Calu3 (cell line): ENCODE measurements around the gene MNT. TPM values are rescaled to one million over a fixed set of nuclear protein-coding genes. Genes with fewer than 3 reads are reported as not detected.

Experiments
- BruUV-seq: library from RNA; stranded (reverse); fragments of 400-500 nt; replicated peaks from 2 replicates; lab custom pipeline; 2021; lab: Mats Ljungman, UMichigan
- CTCF ChIA-PET: fragments of 300-600 bp; sonication (Branson Sonifier 250); formaldehyde crosslinking; loops from one replicate; lab custom pipeline; 2022; ENCODE audit warnings: antibody characterized with exemption; lab: Charles Lee
- DNase-seq: peaks from one replicate; pipeline ENCODE4 v3.0.0; 2022
- H3K27ac Mint-ChIP-seq: one replicate; pipeline ENCODE4 v1.8.0; 2022; ENCODE audit warnings: mixed read lengths; ENCODE audit not compliant: unreplicated experiment
- H3K27me3 Mint-ChIP-seq: one replicate; pipeline ENCODE4 v1.8.0; 2022; ENCODE audit warnings: mixed read lengths; ENCODE audit not compliant: unreplicated experiment
- H3K36me3 Mint-ChIP-seq: one replicate; pipeline ENCODE4 v1.8.0; 2022; ENCODE audit warnings: mild to moderate bottlenecking, moderate library complexity, mixed read lengths; ENCODE audit not compliant: insufficient read depth, unreplicated experiment
- H3K4me1 Mint-ChIP-seq: one replicate; pipeline ENCODE4 v1.8.0; 2022; ENCODE audit warnings: mild to moderate bottlenecking, low read depth, mixed read lengths; ENCODE audit not compliant: unreplicated experiment
- H3K4me3 Mint-ChIP-seq: one replicate; pipeline ENCODE4 v1.8.0; 2022; ENCODE audit warnings: mild to moderate bottlenecking, low read depth, moderate library complexity, mixed read lengths; ENCODE audit not compliant: unreplicated experiment
- H3K9me3 Mint-ChIP-seq: one replicate; pipeline ENCODE4 v1.8.0; 2022; ENCODE audit warnings: low read depth, mixed read lengths; ENCODE audit not compliant: unreplicated experiment
- CTCF ChIP-seq: fragments of 200-600 bp; IDR thresholded peaks from one replicate; pipeline ENCODE4 v1.8.0; 2022; ENCODE audit warnings: antibody characterized with exemption; ENCODE audit not compliant: unreplicated experiment
- intact Hi-C: fragments of 100-400 bp; cut with micrococcal nuclease; formaldehyde crosslinking; loops from one replicate; pipeline ENCODE4 v1.10.0; 2022; ENCODE audit not compliant: unreplicated experiment
- total RNA-seq: library from RNA; stranded (reverse); gene quantifications from 2 replicates; pipeline ENCODE4 v1.2.3, GENCODE V29; 2022

MNT gene
- total RNA-seq, 1 experiment from 2014 or later, result 32.1 TPM

- intact Hi-C loops, result no loop called here
- peak overlapping the region; percentile 88 for H3K27ac Mint-ChIP-seq
- peak overlapping the region; percentile 77 for H3K4me3 Mint-ChIP-seq
- peaks cover 42% of the 10 kb centered on the region for H3K4me1 Mint-ChIP-seq
- H3K27me3 Mint-ChIP-seq, result no peaks in the 10 kb centered on the region
- no peak for TF ChIP-seq CTCF
- H3K9me3 Mint-ChIP-seq, result no peaks in the 10 kb centered on the region
- DNase-seq, result peak; percentile 95
- CTCF ChIA-PET, result interaction anchor here (0.8 to 2.2 kb wide), 4 partner anchors 9 to 24 kb away, joined by 4 to 10 read pairs (median 4); no protein-coding TSS in a partner anchor
- peaks cover 77% of the 10 kb centered on the region for H3K36me3 Mint-ChIP-seq
- BruUV-seq, result TSS peak; percentile 57
These were observed 8.3 kb downstream of the MNT start for GRCh38 chr17:2392252-2393173.

DNA sequence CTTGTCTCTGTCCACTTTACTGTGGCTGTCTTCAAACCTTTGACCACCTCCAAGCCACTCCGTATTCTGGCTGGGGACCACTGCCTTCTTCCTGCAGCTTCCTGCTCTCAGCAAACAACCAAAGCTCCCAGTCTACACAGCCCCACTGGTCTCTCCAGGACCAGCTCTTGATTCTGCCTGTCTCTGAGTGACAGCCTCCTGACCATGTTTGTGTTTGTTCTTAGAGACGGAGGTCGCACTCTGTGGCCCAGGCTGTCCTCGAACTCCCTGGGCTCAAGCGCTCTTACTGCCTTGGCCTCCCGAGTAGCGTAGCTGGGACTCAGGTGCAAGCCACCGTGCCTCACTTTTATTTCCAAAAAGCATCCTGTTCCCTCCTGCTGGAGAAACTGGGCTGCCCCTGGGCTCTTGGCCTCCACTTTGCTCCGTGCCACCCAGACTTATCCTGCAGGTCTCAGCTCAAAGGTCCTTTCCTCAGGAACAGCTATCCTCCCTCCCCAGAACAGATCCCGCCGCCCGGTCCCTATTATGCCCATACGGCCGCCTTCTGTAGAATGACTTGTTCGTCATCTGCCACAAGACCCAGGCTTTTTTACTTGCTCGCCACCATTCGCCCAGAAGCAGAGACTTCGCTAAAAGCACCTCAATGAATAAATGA is 9.1 kb downstream of the MNT start:
- TF ChIP-seq CTCF, result no peak
- CTCF ChIA-PET, result interaction anchor here (1.7 kb wide), 1 partner anchor 13 kb away, joined by 13 read pairs; no protein-coding TSS in a partner anchor
- intact Hi-C loops, result no loop called here
- no peaks in the 10 kb centered on the region for H3K27me3 Mint-ChIP-seq
- H3K4me1 Mint-ChIP-seq, result peaks cover 35% of the 10 kb centered on the region
- no peaks in the 10 kb centered on the region for H3K9me3 Mint-ChIP-seq
- H3K27ac Mint-ChIP-seq, result peak overlapping the region; percentile 88
- no peak for DNase-seq
- H3K36me3 Mint-ChIP-seq, result peaks cover 70% of the 10 kb centered on the region
- H3K4me3 Mint-ChIP-seq, result peak overlapping the region; percentile 77
- BruUV-seq, result no TSS peak

GRCh38 chr17:2390199-2390836 is 10.5 kb downstream of the MNT start:
- H3K4me1 Mint-ChIP-seq, result peaks cover 26% of the 10 kb centered on the region
- H3K9me3 Mint-ChIP-seq, result no peaks in the 10 kb centered on the region
- H3K27ac Mint-ChIP-seq, result no peak overlapping the region
- no TSS peak for BruUV-seq
- peaks cover 56% of the 10 kb centered on the region for H3K36me3 Mint-ChIP-seq
- intact Hi-C loops, result no loop called here
- no peaks in the 10 kb centered on the region for H3K27me3 Mint-ChIP-seq
- TF ChIP-seq CTCF, result no peak
- DNase-seq, result no peak
- CTCF ChIA-PET, result interaction anchor here (1.7 kb wide), 1 partner anchor 14 kb away, joined by 13 read pairs; no protein-coding TSS in a partner anchor
- no peak overlapping the region for H3K4me3 Mint-ChIP-seq

- Mint-ChIP-seq H3K4me3 (no peak overlapping the region), H3K9me3 (no peaks in the 10 kb centered on the region), H3K27me3 (no peaks in the 10 kb centered on the region), H3K36me3 (peaks cover 49% of the 10 kb centered on the region), H3K27ac (peak overlapping the region; percentile 71), H3K4me1 (peaks cover 26% of the 10 kb centered on the region)
- intact Hi-C loops, result no loop called here
- CTCF ChIA-PET, result no interaction called here
- BruUV-seq, result no TSS peak
- no peak for TF ChIP-seq CTCF
- no peak for DNase-seq
These were observed 12.2 kb downstream of the MNT start for GRCh38 chr17:2388683-2389055.
